ENCODE results near the gene SOX10.

SOX10 gene

GRCh38 chr22:37929390-37929789 lies 55.0 kb downstream of the SOX10 start:
- DNase-seq, result no peak

GRCh38 chr22:37927637-37927936 lies 56.8 kb downstream of the SOX10 start:
- no peak for DNase-seq

- DNase-seq, result no peak
Measured at GRCh38 chr22:37926771-37927636, 57.4 kb downstream of the SOX10 start.

- DNase-seq, result no peak
Measured at GRCh38 chr22:37926358-37926757, 58.0 kb downstream of the SOX10 start.

GRCh38 chr22:37925767-37926166 lies 58.6 kb downstream of the SOX10 start:
- DNase-seq, result no peak

GRCh38 chr22:37925330-37925729 lies 59.0 kb downstream of the SOX10 start:
- no peak for DNase-seq

- no peak for DNase-seq
Measured at GRCh38 chr22:37924386-37925065, 59.8 kb downstream of the SOX10 start.

GRCh38 chr22:37923927-37924326 lies 60.4 kb downstream of the SOX10 start:
- no peak for DNase-seq

All from cerebellar nuclear complex (tissue), 1 donor.